ENCODE data around the gene PRMT7. TPM values are rescaled to one million over a fixed set of nuclear protein-coding genes. Genes with fewer than 3 reads are reported as not detected.

The PRMT7 gene
- total RNA-seq, 2 experiments from 2014 or later: 70.4 to 73.2 TPM

GRCh38 chr16:68371276-68371651 is 60.4 kb downstream of the PRMT7 start:
- Mint-ChIP-seq H3K27ac (no peak overlapping the region), H3K4me3 (no peak overlapping the region), H3K4me1 (ENCODE audit: low read depth) (peaks cover 50% of the 10 kb centered on the region), H3K36me3 (ENCODE audit: low read depth) (peaks cover 5% of the 10 kb centered on the region), H3K9me3 (ENCODE audit: insufficient read depth) (no peaks in the 10 kb centered on the region), H3K27me3 (ENCODE audit: low read depth) (peaks cover 42% of the 10 kb centered on the region)
- POLR2A ChIA-PET: interaction anchor here (0.8 kb wide), 1 partner anchor 46 kb away, joined by 6 read pairs; no protein-coding TSS in a partner anchor
- ATAC-seq (no peak), DNase-seq (no peak)
- CTCF ChIA-PET: interaction anchor here (1.1 to 5.0 kb wide), 7 partner anchors 11 to 149 kb away, joined by 3 to 34 read pairs (median 6); partner anchors contain the start of gene SLC7A6

DNA sequence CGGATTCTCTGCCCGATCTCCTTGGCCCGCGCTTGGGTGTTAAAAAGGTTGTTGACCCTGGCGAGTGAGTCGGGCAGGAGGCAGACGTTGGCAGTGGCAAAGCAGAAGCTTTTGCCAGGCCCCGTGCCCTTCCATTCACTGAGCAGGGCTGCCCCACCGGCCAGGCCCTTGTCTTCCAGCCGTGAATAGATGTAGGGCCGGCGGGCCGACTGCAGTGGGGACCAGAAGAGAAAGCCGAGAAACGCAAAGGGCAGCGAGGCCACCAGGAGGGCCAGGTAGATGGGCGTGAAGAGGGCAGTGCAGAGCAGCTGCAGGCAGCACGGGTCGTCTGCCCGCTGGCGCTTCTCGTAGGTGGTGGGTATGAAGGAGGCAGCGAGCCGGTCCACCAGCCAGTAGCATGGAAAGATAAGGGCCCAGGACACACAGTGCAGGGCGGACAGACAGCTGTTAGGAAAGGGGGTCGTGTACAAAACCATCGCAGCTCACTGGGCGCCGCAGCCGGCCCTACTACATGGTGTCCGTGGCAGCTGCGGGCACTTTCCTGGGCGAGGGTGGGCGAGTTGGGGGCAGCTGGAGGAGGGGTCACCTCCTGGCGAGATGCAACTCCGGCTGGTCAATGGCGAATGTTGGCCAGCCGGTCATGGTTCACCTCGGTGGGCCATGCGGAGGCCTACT is 61.0 kb downstream of the PRMT7 start:
- POLR2A ChIA-PET: no interaction called here
- ATAC-seq (no peak), DNase-seq (no peak)
- peaks cover 47% of the 10 kb centered on the region for H3K4me1 Mint-ChIP-seq (ENCODE audit: low read depth)
- H3K27ac Mint-ChIP-seq: peak overlapping the region; percentile 25
- H3K27me3 Mint-ChIP-seq (ENCODE audit: low read depth): peaks cover 42% of the 10 kb centered on the region
- H3K4me3 Mint-ChIP-seq: no peak overlapping the region
- no peaks in the 10 kb centered on the region for H3K9me3 Mint-ChIP-seq (ENCODE audit: insufficient read depth)
- H3K36me3 Mint-ChIP-seq (ENCODE audit: low read depth): peaks cover 2% of the 10 kb centered on the region
- CTCF ChIA-PET: interaction anchor here (1.1 to 2.0 kb wide), 4 partner anchors 16 to 149 kb away, joined by 3 to 9 read pairs (median 4); no protein-coding TSS in a partner anchor

- Mint-ChIP-seq H3K27me3 (ENCODE audit: low read depth) (peaks cover 42% of the 10 kb centered on the region), H3K4me1 (ENCODE audit: low read depth) (peaks cover 44% of the 10 kb centered on the region), H3K27ac (no peak overlapping the region), H3K4me3 (no peak overlapping the region), H3K36me3 (ENCODE audit: low read depth) (no peaks in the 10 kb centered on the region), H3K9me3 (ENCODE audit: insufficient read depth) (no peaks in the 10 kb centered on the region)
- ChIA-PET POLR2A (no interaction called here), CTCF (interaction anchor here (1.1 to 1.4 kb wide), 2 partner anchors 16 to 18 kb away, joined by 3 to 4 read pairs; no protein-coding TSS in a partner anchor)
- DNase-seq (no peak), ATAC-seq (no peak)
Observed at GRCh38 chr16:68372381-68372720, 61.5 kb downstream of the PRMT7 start.

GRCh38 chr16:68372806-68373205 is 62.0 kb downstream of the PRMT7 start:
- Mint-ChIP-seq H3K4me1 (ENCODE audit: low read depth) (peaks cover 39% of the 10 kb centered on the region), H3K4me3 (no peak overlapping the region), H3K36me3 (ENCODE audit: low read depth) (no peaks in the 10 kb centered on the region), H3K27ac (no peak overlapping the region), H3K9me3 (ENCODE audit: insufficient read depth) (no peaks in the 10 kb centered on the region), H3K27me3 (ENCODE audit: low read depth) (peaks cover 40% of the 10 kb centered on the region)
- POLR2A ChIA-PET: no interaction called here
- no peak for ATAC-seq
- CTCF ChIA-PET: interaction anchor here (0.9 to 1.4 kb wide), 3 partner anchors 17 to 24 kb away, joined by 3 to 4 read pairs (median 3); no protein-coding TSS in a partner anchor
- DNase-seq: no peak

DNA sequence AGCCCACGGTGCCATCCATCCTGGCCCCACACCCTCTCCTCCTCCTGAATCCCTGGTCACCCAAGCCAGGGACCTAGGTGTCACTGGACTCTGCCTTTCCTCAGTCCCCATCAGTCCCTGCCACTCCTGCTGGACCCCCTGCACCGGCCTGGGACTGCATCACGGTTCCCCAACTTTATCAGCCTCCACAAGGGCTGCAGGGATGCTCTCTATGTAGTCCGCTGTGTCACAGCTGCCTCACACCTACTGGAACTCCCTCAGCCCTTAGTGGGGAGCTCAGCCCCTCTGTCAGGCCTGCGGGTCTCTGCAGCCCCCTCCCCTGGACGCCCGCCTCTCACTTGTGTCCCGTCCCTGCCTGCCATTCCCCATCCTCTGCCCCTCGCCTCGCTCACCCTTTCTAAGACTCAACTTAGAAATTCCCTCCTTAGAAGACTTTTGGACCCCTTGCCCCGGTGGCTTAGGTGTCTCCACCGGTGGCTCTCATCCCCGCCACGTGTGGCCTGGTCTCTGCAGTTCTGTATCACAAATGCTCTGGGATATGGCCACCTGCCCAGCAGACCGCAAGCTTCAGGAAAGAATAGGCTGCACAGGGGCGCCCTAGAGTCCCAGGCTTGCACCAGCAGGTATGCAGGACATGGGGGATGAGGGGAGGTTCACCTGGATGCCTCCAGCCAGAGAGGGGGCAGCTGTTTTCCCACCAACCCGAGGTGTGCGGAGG is 62.9 kb downstream of the PRMT7 start:
- H3K27ac Mint-ChIP-seq: peak overlapping the region; percentile 18
- H3K27me3 Mint-ChIP-seq (ENCODE audit: low read depth): peaks cover 37% of the 10 kb centered on the region
- H3K4me3 Mint-ChIP-seq: no peak overlapping the region
- H3K9me3 Mint-ChIP-seq (ENCODE audit: insufficient read depth): no peaks in the 10 kb centered on the region
- DNase-seq (no peak), ATAC-seq (no peak)
- no peaks in the 10 kb centered on the region for H3K36me3 Mint-ChIP-seq (ENCODE audit: low read depth)
- ChIA-PET CTCF (interaction anchor here (0.9 kb wide), 1 partner anchor 23 kb away, joined by 3 read pairs; no protein-coding TSS in a partner anchor), POLR2A (no interaction called here)
- H3K4me1 Mint-ChIP-seq (ENCODE audit: low read depth): peaks cover 31% of the 10 kb centered on the region

DNA sequence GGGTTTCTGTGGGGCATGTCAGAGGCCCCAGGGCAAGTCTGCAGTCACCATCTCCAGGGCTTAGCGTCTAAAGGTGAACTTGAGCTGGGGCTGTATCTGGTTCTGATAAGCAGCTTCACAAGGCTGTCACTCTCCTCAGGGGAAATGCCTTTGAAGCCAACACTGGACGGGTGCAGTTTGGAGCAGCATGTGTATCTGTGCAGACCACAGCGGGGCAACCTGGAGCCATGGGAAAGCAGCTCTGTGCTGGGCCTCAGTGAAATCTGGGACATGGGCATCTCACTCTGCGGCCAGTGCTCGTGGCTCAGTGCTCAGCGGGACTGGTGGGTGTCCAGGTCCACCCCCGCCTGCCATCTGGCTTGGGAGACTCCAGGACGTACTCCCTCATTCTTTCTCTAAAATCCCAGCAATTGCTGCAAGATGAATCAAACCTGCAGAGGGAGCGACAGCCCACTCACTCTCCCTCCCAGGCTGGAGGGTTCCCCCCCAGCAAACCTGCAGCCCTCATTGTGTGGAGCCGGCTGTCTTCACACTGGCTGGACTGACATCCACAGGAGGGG is 63.5 kb downstream of the PRMT7 start:
- Mint-ChIP-seq H3K4me1 (ENCODE audit: low read depth) (peaks cover 31% of the 10 kb centered on the region), H3K4me3 (no peak overlapping the region), H3K36me3 (ENCODE audit: low read depth) (no peaks in the 10 kb centered on the region), H3K27ac (no peak overlapping the region), H3K9me3 (ENCODE audit: insufficient read depth) (no peaks in the 10 kb centered on the region), H3K27me3 (ENCODE audit: low read depth) (peaks cover 43% of the 10 kb centered on the region)
- DNase-seq (no peak), ATAC-seq (no peak)
- ChIA-PET CTCF (interaction anchor here (1.2 kb wide), 1 partner anchor 8 kb away, joined by 3 read pairs; no protein-coding TSS in a partner anchor), POLR2A (no interaction called here)

- ChIA-PET POLR2A (no interaction called here), CTCF (interaction anchor here (1.2 kb wide), 1 partner anchor 8 kb away, joined by 3 read pairs; no protein-coding TSS in a partner anchor)
- H3K4me3 Mint-ChIP-seq: no peak overlapping the region
- ATAC-seq (no peak), DNase-seq (no peak)
- no peaks in the 10 kb centered on the region for H3K9me3 Mint-ChIP-seq (ENCODE audit: insufficient read depth)
- H3K4me1 Mint-ChIP-seq (ENCODE audit: low read depth): peaks cover 31% of the 10 kb centered on the region
- H3K27me3 Mint-ChIP-seq (ENCODE audit: low read depth): peaks cover 45% of the 10 kb centered on the region
- no peaks in the 10 kb centered on the region for H3K36me3 Mint-ChIP-seq (ENCODE audit: low read depth)
- H3K27ac Mint-ChIP-seq: no peak overlapping the region
Observed at GRCh38 chr16:68374961-68375660, 64.3 kb downstream of the PRMT7 start.

DNA sequence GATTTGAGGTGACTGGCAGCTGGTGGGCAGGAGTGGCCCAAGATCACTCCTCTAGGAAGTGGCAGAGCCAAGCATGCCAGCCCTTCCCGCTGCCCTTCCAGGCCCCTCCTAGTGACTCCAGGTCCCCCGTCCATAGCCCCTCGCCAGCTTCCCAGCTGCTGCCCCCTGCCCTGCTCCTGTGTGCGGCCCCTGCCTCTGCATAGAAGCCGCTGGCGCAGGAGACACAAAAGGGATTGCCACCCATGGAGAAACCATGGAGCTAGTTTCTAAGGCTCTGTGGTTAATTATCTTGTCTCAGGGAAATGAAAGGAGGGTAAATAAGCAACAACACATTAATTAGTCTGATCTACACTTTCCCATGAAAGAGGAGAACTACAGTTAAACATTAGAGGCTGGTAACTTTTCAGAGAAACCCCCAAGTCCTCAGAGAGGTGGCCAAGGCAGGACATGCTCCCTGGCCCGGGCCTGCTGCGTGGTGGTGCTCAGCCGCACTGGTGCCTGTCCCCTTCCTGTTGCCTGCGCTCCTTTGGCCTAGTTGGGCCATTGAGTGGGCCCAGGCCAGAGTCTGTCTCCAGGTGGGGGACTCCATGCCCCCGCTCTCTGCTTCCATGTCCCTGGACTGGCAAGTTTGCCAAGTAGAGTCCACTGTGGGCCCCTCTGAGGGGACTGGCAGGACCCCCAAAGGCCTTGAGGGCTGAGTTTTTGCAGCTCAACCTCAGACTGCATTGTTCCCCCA is 65.2 kb downstream of the PRMT7 start:
- H3K27ac Mint-ChIP-seq: no peak overlapping the region
- no peaks in the 10 kb centered on the region for H3K36me3 Mint-ChIP-seq (ENCODE audit: low read depth)
- no peak overlapping the region for H3K4me3 Mint-ChIP-seq
- H3K9me3 Mint-ChIP-seq (ENCODE audit: insufficient read depth): no peaks in the 10 kb centered on the region
- ChIA-PET POLR2A (no interaction called here), CTCF (interaction anchor here (1.2 kb wide), 1 partner anchor 9 kb away, joined by 3 read pairs; no protein-coding TSS in a partner anchor)
- ATAC-seq (no peak), DNase-seq (no peak)
- peaks cover 49% of the 10 kb centered on the region for H3K27me3 Mint-ChIP-seq (ENCODE audit: low read depth)
- H3K4me1 Mint-ChIP-seq (ENCODE audit: low read depth): peaks cover 22% of the 10 kb centered on the region

GRCh38 chr16:68376590-68376989 is 65.8 kb downstream of the PRMT7 start:
- Mint-ChIP-seq H3K4me3 (no peak overlapping the region), H3K27ac (no peak overlapping the region), H3K4me1 (ENCODE audit: low read depth) (peaks cover 16% of the 10 kb centered on the region), H3K27me3 (ENCODE audit: low read depth) (peaks cover 53% of the 10 kb centered on the region), H3K9me3 (ENCODE audit: insufficient read depth) (no peaks in the 10 kb centered on the region), H3K36me3 (ENCODE audit: low read depth) (no peaks in the 10 kb centered on the region)
- CTCF ChIA-PET: interaction anchor here (0.9 kb wide), 1 partner anchor 20 kb away, joined by 3 read pairs; no protein-coding TSS in a partner anchor
- DNase-seq: no peak
- POLR2A ChIA-PET: no interaction called here
- ATAC-seq: no peak

- DNase-seq (no peak), ATAC-seq (no peak)
- peaks cover 55% of the 10 kb centered on the region for H3K27me3 Mint-ChIP-seq (ENCODE audit: low read depth)
- H3K4me3 Mint-ChIP-seq: no peak overlapping the region
- peaks cover 15% of the 10 kb centered on the region for H3K4me1 Mint-ChIP-seq (ENCODE audit: low read depth)
- ChIA-PET POLR2A (no interaction called here), CTCF (interaction anchor here (0.9 kb wide), 1 partner anchor 19 kb away, joined by 3 read pairs; no protein-coding TSS in a partner anchor)
- no peak overlapping the region for H3K27ac Mint-ChIP-seq
- H3K9me3 Mint-ChIP-seq (ENCODE audit: insufficient read depth): no peaks in the 10 kb centered on the region
- no peaks in the 10 kb centered on the region for H3K36me3 Mint-ChIP-seq (ENCODE audit: low read depth)
Observed at GRCh38 chr16:68377221-68377620, 66.4 kb downstream of the PRMT7 start.

All from activated CD8-positive, alpha-beta T cell treated with anti-CD3 and anti-CD28 coated beads, Interleukin-2, amount 10 ng/mL, durations not matched to agents 7 days and 5 days (primary cell).